HG02678 (cell line): ENCODE results near the gene PVALB.
"Not testable (repeated sequence)": the region's sequence is repeated elsewhere in the genome, so short reads cannot be mapped to it uniquely, and the experiment has no call there.

Experiments used
- ATAC-seq: cut with Tn5 transposase; IDR thresholded peaks from one replicate; pipeline ENCODE4 v1.9.1; 2021; ENCODE audit warnings: mild to moderate bottlenecking, moderate library complexity; ENCODE audit not compliant: unreplicated experiment

The PVALB gene

GRCh38 chr22:36759481-36760159 is 57.2 kb downstream of the PVALB start:
- ATAC-seq = no peak

DNA sequence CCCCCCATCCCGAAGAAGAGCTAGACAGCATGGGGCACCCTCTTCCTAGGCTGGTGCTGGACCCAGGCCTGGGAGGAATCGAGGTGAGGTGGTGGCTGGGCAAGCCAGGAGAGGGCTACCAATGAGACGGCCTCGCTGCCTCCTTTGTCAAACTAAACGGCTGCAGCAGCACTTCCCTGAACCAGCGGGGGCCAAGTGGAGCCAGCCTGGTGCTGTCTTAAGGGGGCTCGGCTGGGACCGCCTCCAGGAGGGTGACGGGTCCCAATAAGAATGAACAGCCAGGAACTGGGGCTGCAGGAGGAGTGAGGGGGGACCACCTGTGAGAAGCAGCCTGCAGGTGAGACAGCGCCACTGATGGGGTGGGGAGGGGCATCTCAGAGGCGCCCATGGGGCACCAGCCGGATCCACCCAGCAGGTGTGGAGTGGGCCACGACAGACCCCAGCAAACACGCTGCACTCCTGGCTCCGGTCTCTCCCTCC is 58.0 kb downstream of the PVALB start:
- ATAC-seq = no peak

- no peak for ATAC-seq
Measured at GRCh38 chr22:36757668-36758211, 59.1 kb downstream of the PVALB start.

GRCh38 chr22:36756746-36757655 is 59.8 kb downstream of the PVALB start:
- no peak for ATAC-seq

GRCh38 chr22:36756031-36756430 is 60.8 kb downstream of the PVALB start:
- ATAC-seq = no peak

- no peak for ATAC-seq
Measured at GRCh38 chr22:36755316-36755715, 61.5 kb downstream of the PVALB start.

- ATAC-seq = not testable (repeated sequence)
Measured at GRCh38 chr22:36754881-36755280, 62.0 kb downstream of the PVALB start.

- ATAC-seq = no peak
Measured at GRCh38 chr22:36753916-36754315, 62.9 kb downstream of the PVALB start.

DNA sequence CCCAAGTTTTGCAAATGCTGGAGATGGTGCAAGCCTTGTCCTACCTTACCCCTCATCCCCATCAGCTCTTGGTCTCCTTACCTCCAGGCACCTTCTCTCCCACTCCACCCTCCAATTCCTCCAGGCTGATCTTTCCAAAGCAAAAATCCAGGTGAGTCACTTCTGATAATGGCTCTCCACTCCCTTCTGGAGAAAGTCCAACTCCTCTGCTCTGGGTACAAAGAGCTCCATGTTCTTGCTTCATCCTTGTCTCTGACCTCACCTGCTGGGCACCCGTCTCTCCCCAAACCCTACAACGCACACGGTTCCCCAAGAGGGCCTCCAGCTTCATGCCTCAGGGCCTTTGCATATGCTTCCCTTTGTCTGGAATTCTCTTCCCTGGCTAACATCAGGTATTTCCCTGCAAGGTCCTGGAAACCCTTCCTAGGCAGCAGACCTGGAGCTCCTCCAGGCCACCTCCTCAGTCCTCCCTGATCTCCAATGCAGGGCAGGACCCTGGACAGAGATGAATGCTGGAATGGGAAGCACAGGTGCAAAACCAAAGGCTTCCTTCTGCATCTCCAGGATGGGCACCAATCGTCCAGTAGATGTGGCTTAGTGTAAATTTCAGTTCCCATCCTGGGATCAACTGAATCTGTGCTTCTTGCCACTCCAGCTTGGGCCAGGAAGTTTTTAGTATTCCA is 63.6 kb downstream of the PVALB start:
- ATAC-seq = no peak
